ENCODE data around the gene CAMTA1.

DNA sequence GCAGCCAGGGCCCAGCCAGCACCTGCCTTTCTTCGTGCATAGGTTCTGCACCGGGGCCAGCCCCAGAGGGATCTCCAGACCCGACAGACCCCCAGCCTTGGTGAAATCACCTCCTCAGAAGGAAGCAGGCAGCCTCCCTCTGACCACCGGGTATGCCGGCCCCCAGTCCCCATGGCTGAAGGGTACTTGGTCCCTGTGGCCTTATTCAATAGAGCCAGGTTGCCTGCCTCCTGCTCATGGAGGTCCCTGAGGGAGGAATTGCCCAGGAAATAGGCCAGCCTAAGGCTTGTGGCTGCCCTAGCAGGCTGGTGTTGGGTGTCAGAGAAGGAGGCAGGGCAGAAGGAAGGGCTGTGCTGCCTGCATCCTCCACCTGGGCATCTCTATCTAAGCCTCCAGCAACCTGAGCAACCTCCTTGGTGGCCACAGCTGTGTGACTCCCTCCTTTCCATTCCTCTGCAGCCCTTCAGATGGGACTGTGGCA lies 647.7 kb downstream of the CAMTA1 start:
- TF ChIP-seq, protein P1, sequence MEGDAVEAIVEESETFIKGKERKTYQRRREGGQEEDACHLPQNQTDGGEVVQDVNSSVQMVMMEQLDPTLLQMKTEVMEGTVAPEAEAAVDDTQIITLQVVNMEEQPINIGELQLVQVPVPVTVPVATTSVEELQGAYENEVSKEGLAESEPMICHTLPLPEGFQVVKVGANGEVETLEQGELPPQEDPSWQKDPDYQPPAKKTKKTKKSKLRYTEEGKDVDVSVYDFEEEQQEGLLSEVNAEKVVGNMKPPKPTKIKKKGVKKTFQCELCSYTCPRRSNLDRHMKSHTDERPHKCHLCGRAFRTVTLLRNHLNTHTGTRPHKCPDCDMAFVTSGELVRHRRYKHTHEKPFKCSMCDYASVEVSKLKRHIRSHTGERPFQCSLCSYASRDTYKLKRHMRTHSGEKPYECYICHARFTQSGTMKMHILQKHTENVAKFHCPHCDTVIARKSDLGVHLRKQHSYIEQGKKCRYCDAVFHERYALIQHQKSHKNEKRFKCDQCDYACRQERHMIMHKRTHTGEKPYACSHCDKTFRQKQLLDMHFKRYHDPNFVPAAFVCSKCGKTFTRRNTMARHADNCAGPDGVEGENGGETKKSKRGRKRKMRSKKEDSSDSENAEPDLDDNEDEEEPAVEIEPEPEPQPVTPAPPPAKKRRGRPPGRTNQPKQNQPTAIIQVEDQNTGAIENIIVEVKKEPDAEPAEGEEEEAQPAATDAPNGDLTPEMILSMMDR (IDR thresholded peaks at IDR 0.05; ENCODE audit: low read depth, low read length, missing input control): no peak
- TF ChIP-seq EGR1 (IDR thresholded peaks at IDR 0.05; ENCODE audit: low read depth in 2 of 2) (no peak), FOXA1 (IDR thresholded peaks at IDR 0.05) (no peak)
- TF ChIP-seq, protein P2, sequence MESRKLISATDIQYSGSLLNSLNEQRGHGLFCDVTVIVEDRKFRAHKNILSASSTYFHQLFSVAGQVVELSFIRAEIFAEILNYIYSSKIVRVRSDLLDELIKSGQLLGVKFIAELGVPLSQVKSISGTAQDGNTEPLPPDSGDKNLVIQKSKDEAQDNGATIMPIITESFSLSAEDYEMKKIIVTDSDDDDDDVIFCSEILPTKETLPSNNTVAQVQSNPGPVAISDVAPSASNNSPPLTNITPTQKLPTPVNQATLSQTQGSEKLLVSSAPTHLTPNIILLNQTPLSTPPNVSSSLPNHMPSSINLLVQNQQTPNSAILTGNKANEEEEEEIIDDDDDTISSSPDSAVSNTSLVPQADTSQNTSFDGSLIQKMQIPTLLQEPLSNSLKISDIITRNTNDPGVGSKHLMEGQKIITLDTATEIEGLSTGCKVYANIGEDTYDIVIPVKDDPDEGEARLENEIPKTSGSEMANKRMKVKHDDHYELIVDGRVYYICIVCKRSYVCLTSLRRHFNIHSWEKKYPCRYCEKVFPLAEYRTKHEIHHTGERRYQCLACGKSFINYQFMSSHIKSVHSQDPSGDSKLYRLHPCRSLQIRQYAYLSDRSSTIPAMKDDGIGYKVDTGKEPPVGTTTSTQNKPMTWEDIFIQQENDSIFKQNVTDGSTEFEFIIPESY (IDR thresholded peaks at IDR 0.05): no peak

Data from liver (tissue), 3 donors.